Fibroblast of peridontal ligament (primary cell): ENCODE measurements around the gene ASF1B.
A peak's percentile ranks its signal among the peaks of the same experiment; 100 is the strongest.
"Not testable (repeated sequence)": the region's sequence is repeated elsewhere in the genome, so short reads cannot be mapped to it uniquely, and the experiment has no call there.

Experiments used
- DNase-seq: peaks from one replicate; pipeline ENCODE4 v3.0.0-alpha.2; 2010; ENCODE audit errors: extremely low read depth

ASF1B gene

DNA sequence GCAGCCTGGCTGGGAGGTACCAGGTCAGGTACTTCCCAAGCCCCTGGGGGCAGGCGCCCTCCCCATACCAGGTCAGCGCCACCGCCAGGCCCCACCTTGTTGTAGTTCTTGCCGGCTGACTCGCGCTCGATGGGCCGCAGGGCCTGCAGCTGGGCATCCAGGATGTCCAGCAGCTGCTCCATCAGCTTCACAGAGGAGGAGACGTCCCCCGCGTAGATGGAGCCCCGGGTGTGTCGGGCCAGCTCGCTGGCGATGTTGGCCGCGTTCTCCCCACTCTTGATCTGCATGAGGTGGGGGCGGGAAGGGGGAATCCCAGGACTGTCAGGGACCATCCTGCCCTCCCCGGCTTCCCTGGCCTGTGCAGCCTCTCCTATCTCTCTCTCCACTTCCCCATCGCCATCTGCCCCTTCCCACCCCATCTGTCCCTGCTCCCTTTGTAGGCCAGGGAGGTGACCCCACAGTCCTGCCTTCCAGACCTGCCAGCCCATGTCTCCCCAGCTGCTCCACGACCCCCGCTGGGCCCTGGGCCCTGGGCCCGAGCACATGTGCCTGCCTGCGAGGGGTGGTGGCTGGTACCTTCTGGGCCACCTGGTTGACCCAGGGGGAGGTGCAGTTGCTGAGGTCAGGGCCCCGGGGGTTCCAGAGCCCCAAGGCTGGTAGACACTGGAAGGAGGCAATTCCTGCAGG is 23.8 kb upstream of the ASF1B start:
- no peak for DNase-seq

DNA sequence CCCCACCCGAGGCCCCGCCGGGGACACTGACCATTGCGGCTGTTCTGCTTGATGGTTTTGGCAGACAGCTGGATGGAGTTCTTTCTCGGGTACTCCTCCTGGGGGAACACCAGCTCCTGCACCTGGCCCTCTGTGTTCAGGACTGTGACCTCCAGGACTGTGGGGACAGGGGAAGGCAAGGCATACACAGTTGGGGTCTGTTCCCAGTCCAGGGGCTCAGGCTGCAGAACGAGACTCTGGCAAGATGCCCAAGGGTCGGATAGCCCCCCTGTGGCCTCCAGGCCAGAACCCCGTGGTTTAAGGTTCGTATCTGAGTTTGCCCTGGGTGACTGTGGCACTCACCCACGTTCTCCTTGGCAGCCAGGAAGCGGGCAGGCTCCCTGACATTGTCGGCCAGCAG is 22.7 kb upstream of the ASF1B start:
- DNase-seq, result no peak

DNA sequence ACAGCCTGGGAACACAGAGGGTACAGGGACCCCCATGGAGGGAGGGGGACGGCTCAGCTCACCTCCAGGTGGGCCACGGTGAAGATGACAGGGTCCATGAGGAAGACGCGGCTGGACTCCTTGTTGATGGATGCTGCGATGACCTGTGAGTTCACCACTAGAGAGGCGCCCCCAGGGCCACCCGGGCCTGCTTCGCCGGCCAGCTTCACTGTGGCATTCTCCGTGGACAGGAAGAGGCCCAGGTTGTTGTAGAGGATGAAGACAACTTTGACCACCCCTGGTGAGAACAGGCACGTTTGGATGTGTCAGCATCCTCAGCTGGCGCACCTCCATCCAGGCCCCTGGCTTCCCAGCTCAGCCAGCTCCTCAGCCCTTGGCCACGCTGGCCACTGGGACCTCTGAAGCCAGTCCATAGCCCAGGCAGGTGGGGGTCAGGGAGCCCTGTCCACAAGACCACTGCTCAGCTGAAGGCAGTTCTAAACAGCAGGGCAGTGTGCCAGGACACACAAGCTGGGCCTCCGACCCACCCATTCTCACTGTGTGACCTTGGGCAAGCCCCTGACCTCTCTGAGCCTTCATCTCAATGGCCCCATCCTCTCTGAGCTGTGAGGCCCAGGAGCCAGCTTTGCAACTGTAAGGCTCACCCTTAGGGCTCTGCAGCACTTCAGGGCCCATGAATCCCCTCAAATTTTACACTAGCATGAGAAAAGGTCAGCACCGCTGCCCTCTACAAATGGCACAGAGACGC is 22.1 kb upstream of the ASF1B start:
- DNase-seq, result no peak

DNA sequence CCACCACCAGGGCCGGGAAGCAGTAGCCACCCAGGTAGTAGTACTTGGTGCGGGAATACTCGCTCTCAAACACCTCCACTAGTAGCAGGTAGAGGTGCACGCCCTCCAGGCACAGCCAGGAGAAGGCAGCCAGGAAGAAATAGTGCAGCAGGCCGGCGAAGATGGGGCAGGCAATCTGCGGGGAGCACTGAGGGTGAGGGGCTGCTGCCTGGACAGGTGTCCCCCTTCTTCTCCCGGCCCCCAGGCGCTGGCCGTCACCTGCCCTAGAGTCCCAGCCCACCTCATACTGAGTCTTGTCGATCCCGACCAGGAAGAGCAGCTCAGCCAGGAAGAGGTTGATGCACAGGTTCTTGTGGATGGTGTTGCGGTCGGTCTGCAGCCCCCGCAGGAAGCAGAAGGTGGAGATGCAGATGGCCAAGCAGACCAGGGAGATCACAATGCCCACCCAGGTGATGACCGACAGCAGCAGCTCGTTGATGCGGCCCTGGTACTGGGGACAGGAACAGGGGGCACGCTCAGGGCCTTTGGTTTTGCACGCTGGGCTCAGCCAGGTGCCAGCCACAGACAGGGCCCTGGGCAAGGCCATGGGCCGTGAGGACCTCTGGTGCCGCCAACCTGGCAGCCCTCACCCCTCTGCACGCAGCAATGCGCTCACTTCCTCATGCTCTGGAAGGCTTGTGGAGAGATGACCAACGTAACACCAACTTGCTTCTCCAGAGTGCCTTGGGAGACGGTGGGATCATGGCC is 20.8 kb upstream of the ASF1B start:
- no peak for DNase-seq

DNA sequence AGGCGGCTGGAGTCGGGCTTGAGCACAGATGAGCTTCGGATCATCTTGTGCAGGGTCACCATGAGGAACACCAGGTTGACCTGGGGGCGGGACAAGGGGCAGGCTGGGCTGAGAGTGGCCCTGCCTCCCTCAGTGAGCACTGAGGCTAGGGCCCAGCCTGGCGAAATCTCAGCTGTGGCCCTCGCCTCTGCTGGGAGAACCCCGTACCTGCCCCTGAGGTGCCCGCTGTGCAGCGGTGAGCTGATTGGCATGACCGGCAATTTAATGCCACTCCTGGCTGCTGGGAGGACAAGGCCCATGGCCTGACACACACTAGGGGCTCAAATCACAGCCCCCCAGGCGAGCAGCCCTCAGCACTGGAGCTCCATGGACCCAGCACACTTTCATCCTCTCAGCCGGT is 19.7 kb upstream of the ASF1B start:
- DNase-seq, result no peak

DNA sequence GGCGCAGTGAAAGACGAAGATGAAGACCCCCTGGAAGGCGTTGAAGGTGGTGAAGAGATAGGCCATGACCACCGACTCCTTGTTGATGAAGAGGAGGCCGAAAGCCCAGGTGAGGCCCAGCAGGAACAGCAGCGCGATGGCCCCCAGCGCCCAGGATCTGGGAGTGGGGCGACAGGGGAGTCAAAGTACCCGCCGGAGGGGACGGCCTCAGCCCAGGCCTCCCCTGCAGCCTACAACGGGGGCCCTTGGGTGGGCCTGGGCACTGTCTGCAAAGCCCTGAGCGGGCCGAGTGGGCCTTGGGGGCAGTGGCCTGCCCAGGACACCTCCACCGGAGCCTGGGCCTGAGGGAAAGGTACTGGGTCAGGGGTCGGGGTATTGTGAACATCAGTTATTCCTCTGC is 19.0 kb upstream of the ASF1B start:
- DNase-seq, result no peak

DNA sequence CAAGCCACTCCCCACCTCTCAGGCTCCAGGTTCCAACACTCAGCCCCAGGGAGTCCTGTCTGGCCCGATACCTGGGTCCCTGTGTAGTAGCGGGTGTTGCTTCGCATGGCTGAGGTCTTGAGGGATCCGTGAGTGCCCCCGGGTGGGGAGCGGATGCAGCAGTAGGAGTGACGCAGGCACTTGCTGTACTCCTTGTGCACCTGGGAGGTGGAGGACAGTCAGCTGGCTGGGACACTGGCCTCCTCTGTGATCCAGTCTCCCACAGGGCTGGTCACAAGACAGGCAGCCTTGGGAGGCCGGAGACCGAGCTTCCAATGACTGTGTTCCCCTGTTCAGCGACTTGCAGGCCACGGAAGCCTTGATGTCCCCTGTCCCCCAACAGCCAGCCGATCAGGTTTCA is 16.3 kb upstream of the ASF1B start:
- no peak for DNase-seq

DNA sequence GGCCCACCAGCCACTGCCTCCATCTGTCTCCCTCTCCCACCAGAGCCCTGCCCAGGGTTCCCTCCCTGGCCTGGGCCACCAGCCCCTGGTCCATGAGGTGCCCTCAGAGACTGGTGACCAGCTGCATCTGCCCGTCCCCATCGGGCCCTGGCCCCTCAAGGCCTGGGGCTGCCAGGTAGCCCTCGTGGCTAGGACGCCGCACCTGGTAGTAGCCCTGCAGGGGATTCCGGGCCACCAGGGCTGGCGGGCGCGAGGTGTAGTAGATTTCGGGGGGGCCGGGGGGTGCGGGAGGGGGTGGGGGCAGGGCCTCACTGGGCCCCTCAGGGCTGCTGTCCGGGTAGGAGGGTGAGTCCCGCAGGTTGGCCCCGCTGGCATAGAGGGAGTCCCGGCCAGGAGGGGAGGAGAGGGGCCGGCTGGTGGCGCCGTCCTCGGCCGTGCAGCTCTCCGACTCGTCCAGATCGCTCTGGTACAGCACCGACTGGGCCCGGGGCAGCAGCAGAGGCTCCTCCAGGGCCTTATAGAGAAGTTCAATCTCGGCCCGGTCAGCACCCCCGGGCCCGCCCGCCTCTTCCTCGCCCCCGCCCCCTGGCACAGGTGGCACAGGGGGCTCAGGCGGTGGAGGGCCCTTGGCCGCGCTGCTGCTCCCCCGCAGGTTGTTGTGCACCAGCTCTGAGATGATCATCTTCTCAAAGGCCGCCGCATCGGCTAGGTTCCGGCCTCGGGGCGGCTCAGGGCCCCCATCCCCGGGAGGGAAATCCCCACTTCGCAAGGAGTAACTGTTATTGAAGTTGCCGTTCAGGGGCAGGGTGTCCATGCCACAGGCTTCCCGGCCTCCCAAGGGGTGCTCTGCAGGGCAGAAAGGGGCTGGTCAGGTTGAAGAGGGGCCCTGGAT is 14.6 kb upstream of the ASF1B start:
- DNase-seq, result no peak

DNA sequence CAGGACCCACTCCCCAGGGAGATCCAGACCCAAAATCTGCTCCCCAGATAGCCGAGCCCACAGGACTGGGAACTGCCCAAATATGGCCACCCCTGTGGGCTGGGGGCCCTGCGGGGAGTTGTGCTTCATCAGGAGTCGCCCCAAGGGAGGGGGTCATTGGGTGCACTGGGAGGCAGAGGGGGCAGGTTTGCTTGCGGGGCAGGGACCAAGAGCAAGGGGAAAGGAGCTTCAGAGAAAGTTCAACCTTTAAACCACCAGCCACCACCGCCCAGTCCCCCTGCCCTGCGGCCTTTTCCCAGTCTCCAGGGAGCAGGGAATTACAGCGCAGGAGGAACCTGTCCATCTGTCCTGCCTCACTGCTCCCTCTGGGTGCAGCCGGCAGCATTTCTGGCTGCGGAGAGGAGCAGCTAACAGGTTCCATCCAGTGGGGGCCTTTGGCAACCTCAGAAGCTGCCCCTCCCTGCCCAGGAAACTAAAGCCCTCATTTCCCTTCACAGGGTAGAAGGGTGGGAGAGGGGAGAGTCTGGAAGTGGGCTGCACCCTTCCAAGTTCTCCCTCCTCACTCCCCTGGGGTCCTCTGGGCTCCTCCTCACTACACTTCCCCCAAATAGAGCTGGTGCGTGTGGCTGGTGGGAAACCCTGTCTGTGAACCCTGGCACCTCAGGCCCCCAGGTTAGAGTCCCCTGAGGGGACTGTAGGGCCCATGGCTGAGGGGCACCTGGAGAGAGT is 13.8 kb upstream of the ASF1B start:
- DNase-seq, result no peak

DNA sequence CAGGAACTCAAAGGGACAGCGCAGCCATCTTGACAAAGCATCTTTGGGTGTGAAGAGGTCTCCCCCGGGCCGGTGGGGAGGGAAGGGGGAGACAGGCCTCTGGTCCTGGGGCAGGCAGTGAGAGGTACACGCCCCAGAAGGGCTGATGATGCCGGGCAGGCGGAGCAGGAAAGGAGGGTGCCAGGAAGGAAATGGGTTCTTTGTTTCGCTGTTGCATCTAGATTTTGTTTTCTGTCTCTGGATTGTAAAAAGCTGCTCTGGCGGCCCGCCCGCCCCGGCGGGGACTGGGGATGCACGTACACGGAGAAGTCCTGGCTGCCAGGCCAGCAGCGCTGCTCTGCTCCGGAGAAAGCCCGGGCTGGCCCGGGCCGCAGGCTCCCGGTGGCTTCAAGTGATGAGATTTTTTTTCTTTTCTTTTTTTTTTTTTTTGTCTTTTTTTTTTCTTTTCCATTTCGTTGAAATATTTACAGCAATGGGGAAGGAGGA is 13.2 kb upstream of the ASF1B start:
- peak; percentile 34 for DNase-seq

DNA sequence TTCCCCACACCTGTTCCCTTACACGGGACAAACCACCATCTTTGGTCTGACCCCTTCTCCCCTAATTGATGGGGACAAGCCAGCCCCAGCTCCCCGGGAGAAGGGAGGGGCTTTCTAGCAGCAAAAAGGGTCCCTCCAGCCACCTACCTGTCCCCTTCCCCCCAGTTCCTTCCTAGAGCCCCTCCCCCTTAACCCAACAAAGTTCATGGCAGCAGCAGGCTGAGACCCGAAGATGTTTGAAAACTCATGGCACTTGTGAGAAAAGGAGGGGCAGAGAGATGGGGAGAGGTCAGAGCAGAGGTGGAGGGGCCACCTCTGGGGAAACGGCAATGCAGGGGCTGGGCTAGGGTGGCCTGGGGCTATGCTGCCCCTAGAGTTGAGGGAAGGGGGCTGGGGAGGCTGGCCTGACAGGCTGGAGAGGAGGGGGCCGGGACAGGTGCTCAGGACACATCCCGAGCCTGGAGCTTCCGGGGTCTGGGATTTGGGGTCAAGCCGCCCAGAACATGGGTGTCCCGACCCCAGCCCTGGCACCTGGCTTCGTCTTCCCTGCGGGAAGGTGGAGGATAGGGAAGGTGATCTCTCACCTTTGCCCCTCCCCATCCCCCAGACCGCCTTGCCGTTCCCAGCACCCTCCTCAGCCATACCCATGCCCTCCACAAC is 12.5 kb upstream of the ASF1B start:
- DNase-seq, result no peak

DNA sequence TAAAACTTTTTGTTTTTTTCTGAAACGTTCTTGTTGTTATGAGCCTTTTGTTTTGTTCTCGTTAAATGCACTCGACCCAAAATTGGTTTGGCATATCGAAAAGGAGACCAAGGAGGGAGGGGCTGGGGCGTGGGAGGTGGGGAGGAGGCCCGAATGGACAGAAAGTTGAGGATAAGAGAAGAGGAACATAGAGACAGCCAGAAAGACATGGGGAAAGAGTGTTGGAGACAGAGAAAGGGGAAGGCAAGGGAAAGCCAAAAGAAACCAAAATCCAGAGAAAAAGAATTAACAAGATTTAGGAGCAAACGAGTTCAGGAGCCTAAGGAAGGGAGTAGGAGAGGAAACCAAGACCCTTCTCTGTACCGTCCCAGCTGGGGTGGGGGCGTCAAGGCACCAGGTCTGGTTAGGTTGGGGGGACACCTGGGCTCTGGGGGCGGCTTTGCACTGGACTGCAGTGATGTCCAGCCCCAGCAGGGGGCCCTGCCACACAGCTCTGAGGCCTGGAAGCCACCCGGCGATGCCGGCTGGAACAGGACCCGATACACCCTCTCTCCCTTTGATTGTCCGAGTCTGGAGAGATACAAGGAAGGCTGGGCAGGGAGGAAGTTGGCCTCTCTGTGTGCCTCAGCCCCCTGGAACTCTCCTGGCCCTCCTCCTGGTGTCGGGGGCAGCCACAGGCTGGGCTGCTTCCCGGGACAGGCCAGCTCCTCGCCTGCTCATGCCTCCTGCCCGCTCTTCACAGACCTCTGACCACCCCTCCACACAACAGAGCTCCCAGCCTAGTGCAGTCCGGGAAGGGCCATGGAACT is 11.6 kb upstream of the ASF1B start:
- DNase-seq, result peak; percentile 59

DNA sequence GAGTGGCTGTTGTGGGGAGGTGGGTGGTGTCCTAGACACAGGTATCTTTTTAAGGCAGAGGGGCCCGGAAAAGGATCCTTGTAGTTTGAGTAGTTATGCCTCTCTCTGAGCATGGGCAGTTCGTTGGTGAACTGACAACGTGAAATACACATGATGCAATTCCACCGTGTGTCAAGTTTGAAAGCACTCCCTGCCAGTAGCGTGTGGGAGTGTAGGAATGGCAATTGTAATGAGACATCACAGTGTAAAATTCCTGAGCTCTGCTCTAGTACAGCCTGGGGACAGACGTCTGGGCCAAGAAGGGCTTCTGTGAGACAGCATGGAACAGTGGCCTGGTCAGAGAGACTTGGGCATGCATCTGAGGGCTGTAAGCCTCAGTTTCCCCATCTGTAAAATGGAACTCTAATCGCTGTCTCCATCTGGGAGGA is 10.4 kb upstream of the ASF1B start:
- DNase-seq, result peak; percentile 78

DNA sequence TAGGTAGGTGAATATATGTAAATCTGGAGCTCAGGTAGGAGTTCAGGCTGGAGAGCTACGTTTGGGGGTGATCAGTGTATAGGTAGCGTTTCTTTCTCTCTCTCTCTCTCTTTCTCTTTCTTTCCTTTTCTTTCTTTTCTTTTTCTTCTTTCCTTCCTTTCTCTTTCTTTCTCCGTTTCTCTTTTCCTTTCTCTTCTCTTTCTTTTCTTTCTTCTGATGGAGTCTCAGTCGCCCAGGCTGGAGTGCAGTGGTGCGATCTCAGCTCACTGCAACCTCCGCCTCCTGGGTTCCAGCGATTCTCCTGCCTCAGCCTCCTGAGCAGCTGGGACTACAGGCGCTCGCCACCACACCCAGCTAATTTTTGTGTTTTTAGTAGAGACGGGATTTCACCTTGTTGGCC is 9.8 kb upstream of the ASF1B start:
- DNase-seq, result not testable (repeated sequence)

DNA sequence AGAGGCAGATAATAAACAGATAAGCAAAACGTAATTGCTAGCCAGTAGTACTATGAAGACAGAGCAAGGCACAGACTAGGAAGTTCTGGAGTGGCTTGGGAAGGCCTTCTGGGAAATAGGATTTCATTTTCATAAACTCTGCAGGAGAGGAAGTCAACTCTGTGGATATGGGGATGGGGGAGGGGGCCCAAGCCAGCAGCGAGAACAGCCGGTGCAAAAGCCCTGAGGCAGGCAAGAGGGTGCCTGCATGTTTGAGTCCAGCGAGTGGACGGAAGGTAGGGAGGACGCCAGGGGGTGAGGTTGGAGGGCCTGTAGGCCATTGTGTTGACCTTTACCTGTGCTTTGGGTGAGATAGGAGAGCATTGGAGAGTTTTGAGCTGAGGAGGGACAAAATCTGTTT is 9.0 kb upstream of the ASF1B start:
- DNase-seq, result no peak

DNA sequence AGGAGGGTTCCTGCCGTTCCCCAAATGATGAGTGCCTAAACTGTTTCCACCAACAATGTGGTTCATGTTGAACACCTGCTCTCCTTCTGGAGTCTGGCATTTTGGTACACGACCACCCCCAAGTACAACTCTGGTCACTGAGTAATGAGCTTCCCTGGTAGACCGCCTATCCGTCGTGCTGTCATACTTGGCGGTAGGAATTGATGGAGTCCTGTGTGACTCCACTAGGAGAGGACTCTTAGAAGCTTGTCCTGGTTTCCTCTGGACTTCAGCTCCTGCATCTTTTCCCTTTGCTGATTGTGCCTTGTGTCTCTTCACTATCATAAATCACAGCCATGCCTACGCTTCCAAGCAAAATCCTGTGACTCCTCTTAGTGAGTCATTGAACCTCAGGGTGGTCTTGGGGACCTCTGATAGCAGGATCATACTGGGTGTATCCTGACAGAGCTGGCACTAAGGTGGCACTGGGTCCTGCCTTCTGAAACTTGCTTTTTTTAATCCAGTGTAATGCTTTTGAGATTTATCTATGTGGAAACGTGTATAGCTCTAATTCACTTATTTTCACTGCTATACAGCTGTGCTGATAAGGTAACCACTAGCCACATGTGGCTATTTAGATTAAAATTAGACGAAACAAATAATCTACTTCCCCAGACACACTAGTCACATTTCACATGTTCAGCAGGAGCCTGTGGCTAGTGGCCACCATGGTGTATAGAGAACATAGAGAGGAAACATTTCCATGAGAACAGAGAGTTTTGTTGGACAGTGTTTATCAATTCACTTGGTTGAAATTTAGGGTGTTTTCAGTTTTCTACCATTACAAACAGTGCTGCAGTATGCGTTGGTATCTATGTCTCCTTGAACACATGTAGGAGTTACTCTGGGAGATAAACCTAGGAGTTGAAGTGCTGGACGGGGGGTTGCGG is 6.1 kb upstream of the ASF1B start:
- DNase-seq, result no peak

DNA sequence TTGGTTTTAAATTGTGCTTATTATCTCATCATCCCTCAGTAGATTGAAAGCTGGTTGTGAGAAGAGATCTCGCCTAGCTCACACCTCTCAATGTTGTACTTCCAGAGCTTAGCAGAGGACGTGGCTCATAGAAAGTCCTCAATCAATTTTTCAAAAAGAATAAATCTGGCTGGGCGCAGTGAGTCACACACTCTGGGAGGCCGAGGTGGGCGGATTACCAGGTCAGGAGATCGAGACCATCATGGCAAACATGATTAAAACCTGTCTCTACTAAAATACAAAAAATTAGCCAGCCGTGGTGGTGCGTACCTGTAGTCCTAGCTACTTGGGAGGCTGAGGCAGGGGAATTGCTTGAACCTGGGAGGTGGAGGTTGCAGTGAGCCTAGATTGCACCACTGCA is 4.7 kb upstream of the ASF1B start:
- no peak for DNase-seq

DNA sequence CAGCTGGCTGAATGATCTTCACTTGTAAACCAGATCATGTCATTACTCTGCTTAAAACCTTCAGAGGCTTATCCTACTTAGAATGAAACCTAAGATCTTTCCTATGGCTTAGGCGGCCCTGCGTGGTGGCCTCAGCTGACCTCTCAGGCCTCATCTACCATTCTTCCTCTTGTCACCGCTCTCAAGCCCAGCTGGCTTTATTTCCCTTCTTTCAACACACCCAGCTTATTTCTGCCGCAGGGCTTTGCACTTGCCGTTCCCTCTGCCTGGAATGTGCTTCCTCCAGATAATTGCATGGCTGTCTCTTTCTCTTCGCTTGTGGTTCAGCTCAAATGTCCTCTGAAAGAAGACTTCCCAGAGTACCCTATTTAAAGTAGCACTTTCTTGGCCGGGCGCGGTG is 3.6 kb upstream of the ASF1B start:
- DNase-seq, result no peak
